Limb (tissue), 2 donors: ENCODE results near the gene FAAP20.

Experiments
- DNase-seq, 2 donors: peaks; one replicate each; pipeline ENCODE4 v3.0.0-alpha.2; 2016; ENCODE audit errors: extremely low spot score in 2 of 2

The FAAP20 gene

GRCh38 chr1:2197707-2198165 lies 3.2 kb upstream of the FAAP20 start:
- DNase-seq: no peak

GRCh38 chr1:2196901-2197638 lies 2.5 kb upstream of the FAAP20 start:
- DNase-seq: no peak

GRCh38 chr1:2195785-2196184 lies 1.2 kb upstream of the FAAP20 start:
- DNase-seq: no peak

GRCh38 chr1:2194898-2195673 lies 514 bp upstream of the FAAP20 start:
- DNase-seq: peak; percentile 87 to 91

GRCh38 chr1:2193514-2194281 lies 874 bp downstream of the FAAP20 start:
- no peak for DNase-seq

GRCh38 chr1:2192031-2192995 lies 2.3 kb downstream of the FAAP20 start:
- DNase-seq: peak in 1 of 2 donors; percentile 43

- no peak for DNase-seq
Observed at GRCh38 chr1:2190491-2190976, 4.0 kb downstream of the FAAP20 start.

- peak; percentile 93 to 95 for DNase-seq
Observed at GRCh38 chr1:2189459-2190425, 4.8 kb downstream of the FAAP20 start.

- no peak for DNase-seq
Observed at GRCh38 chr1:2188336-2188735, 6.2 kb downstream of the FAAP20 start.

- DNase-seq: no peak
Observed at GRCh38 chr1:2187619-2188018, 7.0 kb downstream of the FAAP20 start.

- DNase-seq: no peak
Observed at GRCh38 chr1:2186901-2187300, 7.7 kb downstream of the FAAP20 start.

- DNase-seq: peak in 1 of 2 donors; percentile 34
Observed at GRCh38 chr1:2185880-2186855, 8.4 kb downstream of the FAAP20 start.

GRCh38 chr1:2184934-2185333 lies 9.6 kb downstream of the FAAP20 start:
- DNase-seq: peak in 1 of 2 donors; percentile 21

GRCh38 chr1:2184531-2184930 lies 10.0 kb downstream of the FAAP20 start:
- peak in 1 of 2 donors; percentile 28 for DNase-seq

GRCh38 chr1:2183937-2184334 lies 10.6 kb downstream of the FAAP20 start:
- DNase-seq: no peak

GRCh38 chr1:2182376-2182775 lies 12.2 kb downstream of the FAAP20 start:
- no peak for DNase-seq

- no peak for DNase-seq
Observed at GRCh38 chr1:2181752-2182151, 12.8 kb downstream of the FAAP20 start.

GRCh38 chr1:2181271-2181670 lies 13.3 kb downstream of the FAAP20 start:
- DNase-seq: no peak
